NB4 (cell line): ENCODE results near the gene KRTAP10-4.

Source experiments
- DNase-seq: peaks from one replicate; pipeline ENCODE4 v3.0.0; 2010; ENCODE audit warnings: low read depth
- H3K4me3 ChIP-seq: one replicate; pipeline ENCODE4 v1.5.1; 2011; ENCODE audit warnings: mild to moderate bottlenecking, low read depth, low read length, moderate library complexity
- CTCF ChIP-seq: IDR thresholded peaks from one replicate; pipeline ENCODE4 v1.5.1; 2012; ENCODE audit warnings: low read depth, low read length
- MAX ChIP-seq: IDR thresholded peaks from 2 replicates; pipeline ENCODE4 v1.6.1; 2011; ENCODE audit warnings: low read depth, low read length
- MYC ChIP-seq: IDR thresholded peaks from 2 replicates; pipeline ENCODE4 v1.6.1; 2011; ENCODE audit warnings: low read depth, low read length
- POLR2A ChIP-seq: IDR thresholded peaks from 2 replicates; pipeline ENCODE4 v1.6.1; 2011; ENCODE audit warnings: mild to moderate bottlenecking; ENCODE audit not compliant: insufficient read length; ENCODE audit errors: extremely low read depth

Gene KRTAP10-4

GRCh38 chr21:44601596-44602462 lies 28.3 kb downstream of the KRTAP10-4 start:
- no peak for TF ChIP-seq CTCF
- no peak for TF ChIP-seq MYC
- no peak for TF ChIP-seq MAX
- TF ChIP-seq POLR2A = no peak
- no peak overlapping the region for H3K4me3 ChIP-seq
- no peak for DNase-seq

- H3K4me3 ChIP-seq = no peak overlapping the region
- no peak for TF ChIP-seq CTCF
- no peak for TF ChIP-seq MAX
- no peak for TF ChIP-seq POLR2A
- DNase-seq = no peak
These were observed 28.9 kb downstream of the KRTAP10-4 start for GRCh38 chr21:44602463-44602850.

- no peak overlapping the region for H3K4me3 ChIP-seq
- TF ChIP-seq POLR2A (no peak), MAX (no peak), MYC (no peak), CTCF (no peak)
- no peak for DNase-seq
These were observed 29.8 kb downstream of the KRTAP10-4 start for GRCh38 chr21:44603109-44603875.

- H3K4me3 ChIP-seq = no peak overlapping the region
- TF ChIP-seq POLR2A = no peak
- no peak for TF ChIP-seq MAX
- TF ChIP-seq MYC = no peak
- no peak for TF ChIP-seq CTCF
- no peak for DNase-seq
These were observed 30.4 kb downstream of the KRTAP10-4 start for GRCh38 chr21:44603911-44604310.

- no peak overlapping the region for H3K4me3 ChIP-seq
- TF ChIP-seq POLR2A = no peak
- no peak for TF ChIP-seq CTCF
- no peak for TF ChIP-seq MYC
- no peak for TF ChIP-seq MAX
- DNase-seq = no peak
These were observed 33.0 kb downstream of the KRTAP10-4 start for GRCh38 chr21:44606495-44606894.
